Aorta (tissue), 5 donors: ENCODE data around the gene CRIM1. TPM values are rescaled to one million over a fixed set of nuclear protein-coding genes. Genes with fewer than 3 reads are reported as not detected.
A peak's percentile ranks its signal among the peaks of the same experiment; 100 is the strongest.

Experiments used
- ATAC-seq: fragments of 200-7000 bp; cut with Tn5 transposase; one replicate; pipeline ENCODE4 v1.9.1; 2022; ENCODE audit warnings: moderate library complexity; ENCODE audit not compliant: low FRiP score
- DNase-seq, 2 donors: peaks; one replicate each; pipeline ENCODE4 v3.0.0-alpha.2; 2020
- H3K27ac ChIP-seq, 2 donors: one replicate each; pipeline ENCODE4 v1.5.1; 2013; ENCODE audit warnings: low read length in 2 of 2, mild to moderate bottlenecking in 2 of 2, moderate library complexity in 2 of 2, control low read depth in 1 of 2, inconsistent platforms in 1 of 2, low read depth in 1 of 2
- H3K27me3 ChIP-seq, 2 donors: one replicate each; pipeline ENCODE4 v1.6.1; 2013; ENCODE audit warnings: control low read depth in 1 of 2, low read length in 1 of 2, mild to moderate bottlenecking in 1 of 2, moderate library complexity in 1 of 2; ENCODE audit not compliant: insufficient read depth in 2 of 2, control insufficient read depth in 1 of 2
- H3K36me3 ChIP-seq, 2 donors: one replicate each; pipeline ENCODE4 v1.6.1; 2013; ENCODE audit warnings: control low read depth in 1 of 2, low read length in 1 of 2, mild to moderate bottlenecking in 1 of 2; ENCODE audit not compliant: insufficient read depth in 2 of 2, control insufficient read depth in 1 of 2
- H3K4me1 ChIP-seq, 2 donors: one replicate each; pipeline ENCODE4 v1.6.1; 2013; ENCODE audit warnings: low read length in 2 of 2, control low read depth in 1 of 2, mild to moderate bottlenecking in 1 of 2, moderate library complexity in 1 of 2; ENCODE audit not compliant: insufficient read depth in 2 of 2, control insufficient read depth in 1 of 2
- H3K4me3 ChIP-seq, 2 donors: one replicate each; pipeline ENCODE4 v1.5.1; 2013; ENCODE audit warnings: low read length in 2 of 2, control low read depth in 1 of 2, mild to moderate bottlenecking in 1 of 2
- H3K9me3 ChIP-seq: one replicate; pipeline ENCODE4 v1.6.1; 2013; ENCODE audit warnings: mild to moderate bottlenecking, low read length; ENCODE audit not compliant: control insufficient read depth
- WGBS, 2 donors: extraction: QIAGEN DNeasy Blood & Tissue Kit; methylation state at CpG; one replicate each; pipeline ENCODE4 v1.1.7; 2013; 5-methylcytosine and 5-hydroxymethylcytosine counted together
- intact Hi-C, 2 donors: fragments of 100-400 bp; cut with DNase I; formaldehyde crosslinking; loops; one replicate each; pipeline versions ENCODE4 v1.14.2 to v1.15.0; 2022
- polyA plus RNA-seq, 2 donors: library from polyadenylated mRNA; stranded (reverse); fragments of 200-250 nt; gene quantifications; one replicate each; pipeline ENCODE4 v1.2.3, GENCODE V29; 2013
- total RNA-seq, 2 donors: library from RNA; stranded (reverse); fragmentation: NEBNext Ultra II Directional; extraction: Animal tissue kit (Norgen Biotek cat#: 25700); gene quantifications; one replicate each; pipeline ENCODE4 v1.2.1, GENCODE V29; 2021
- donor health status: healthy with polysubstance abuse.
- donor health status: Bipolar disorder and iron deficiency.
- donor health status: DM: no; HTN: no; CAD: no.
- donor health status: DM: no; HTN: no; CAD: no.
- donor health status: DM: yes; HTN: yes; CAD: no.

Gene CRIM1
- total and polyA plus RNA-seq, 4 donors, result 47.3 to 727 (median 147) TPM

DNA sequence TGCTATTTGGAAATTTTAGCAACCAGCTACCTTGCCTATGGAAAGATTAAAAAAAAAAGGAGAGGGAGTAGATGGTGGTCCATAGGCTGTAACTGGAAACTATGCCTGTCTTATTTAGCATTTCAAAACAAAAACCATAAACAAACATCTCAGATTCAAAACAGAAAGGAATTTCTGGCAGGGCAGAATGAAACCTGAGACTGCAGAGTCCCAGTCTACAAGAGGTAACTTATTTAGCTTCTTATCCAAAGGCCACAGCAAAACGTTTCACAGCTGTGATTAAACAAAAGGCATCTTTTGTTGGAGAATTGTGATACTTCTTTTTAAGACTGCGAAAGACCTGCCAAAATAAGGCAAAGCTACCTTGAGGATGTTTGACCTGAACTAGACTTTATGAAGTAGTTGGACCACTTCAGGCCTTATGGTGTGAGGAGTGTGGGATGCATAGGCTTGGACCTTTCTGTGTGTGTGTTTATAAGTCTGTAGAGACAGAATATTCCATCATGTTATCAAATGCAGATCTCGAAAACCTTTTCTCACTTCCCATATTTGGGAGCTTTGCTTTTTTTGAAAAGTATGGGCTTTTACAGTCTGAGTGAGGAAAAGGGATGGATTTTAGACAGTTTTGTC lies 11.0 kb downstream of the CRIM1 start:
- peaks cover 18 to 29% of the 10 kb centered on the region in 2 donors for H3K4me1 ChIP-seq
- ATAC-seq (no peak), DNase-seq (no peak)
- no peaks in the 10 kb centered on the region for H3K27me3 ChIP-seq
- intact Hi-C loops, result loop anchor here in 1 of 2 donors (5.0 kb wide), 1 partner anchor 36 kb away; no protein-coding TSS in a partner anchor
- no peaks in the 10 kb centered on the region for H3K9me3 ChIP-seq
- no peaks in the 10 kb centered on the region for H3K36me3 ChIP-seq
- H3K27ac ChIP-seq, result peak overlapping the region in 1 of 2 donors; percentile 57
- WGBS, 2 donors, result 24 to 32% methylated on average over 3 of the region's 3 CpGs
- H3K4me3 ChIP-seq, result no peak overlapping the region

DNA sequence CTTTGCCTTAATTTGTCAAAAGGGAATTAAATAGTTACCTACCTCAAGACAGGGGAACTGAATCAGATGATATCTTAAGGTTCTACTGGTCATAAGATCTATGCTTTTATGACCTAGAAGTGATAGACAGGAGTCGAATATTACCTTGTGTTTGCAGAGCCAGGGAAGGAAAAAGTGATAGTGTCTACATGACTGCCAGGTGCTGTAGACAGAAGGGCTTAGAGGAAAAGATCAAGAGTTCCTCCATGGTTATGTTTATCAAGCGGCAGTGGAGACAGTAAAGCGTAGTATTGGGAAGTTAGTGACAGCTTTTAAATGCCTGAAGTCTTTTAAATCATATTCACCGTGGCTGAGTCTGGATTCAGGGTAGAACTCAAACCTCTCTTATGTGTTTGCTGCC lies 11.9 kb downstream of the CRIM1 start:
- Histone ChIP-seq H3K36me3 (no peaks in the 10 kb centered on the region), H3K27me3 (no peaks in the 10 kb centered on the region), H3K9me3 (no peaks in the 10 kb centered on the region), H3K27ac (peak overlapping the region; percentile 57 to 71), H3K4me3 (no peak overlapping the region), H3K4me1 (peaks cover 16 to 31% of the 10 kb centered on the region in 2 donors)
- DNase-seq (no peak), ATAC-seq (no peak)
- 45 to 46% methylated on average over 4 of the region's 4 CpGs for WGBS, 2 donors
- intact Hi-C loops, result loop anchor here in 1 of 2 donors (5.0 kb wide), 1 partner anchor 35 kb away; no protein-coding TSS in a partner anchor

DNA sequence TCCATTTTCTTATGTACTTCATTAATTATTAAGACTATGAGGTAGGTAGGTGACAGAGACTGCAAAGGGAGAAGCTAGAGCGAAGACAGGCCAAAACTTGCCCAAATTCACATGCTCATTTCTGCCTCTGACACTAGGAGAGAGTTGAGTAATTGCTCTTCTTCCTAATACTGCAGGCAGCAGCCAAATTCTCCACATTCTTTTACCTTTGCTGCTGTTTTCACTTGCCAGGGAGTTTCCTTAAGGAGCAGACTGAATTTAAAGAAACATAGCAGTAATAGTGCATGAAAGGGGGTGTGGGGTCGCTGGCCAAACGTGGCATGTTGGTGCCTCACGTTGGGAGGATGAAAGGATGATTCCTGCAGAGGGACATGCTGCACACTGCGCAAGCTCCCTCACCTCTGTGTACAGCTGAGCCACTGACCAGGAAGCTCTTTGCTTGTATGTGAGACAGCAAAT lies 12.3 kb downstream of the CRIM1 start:
- DNase-seq, result no peak
- Histone ChIP-seq H3K36me3 (no peaks in the 10 kb centered on the region), H3K27ac (peak overlapping the region in 1 of 2 donors; percentile 20), H3K4me1 (peaks cover 15 to 34% of the 10 kb centered on the region in 2 donors), H3K27me3 (no peaks in the 10 kb centered on the region), H3K4me3 (no peak overlapping the region), H3K9me3 (no peaks in the 10 kb centered on the region)
- intact Hi-C loops, result loop anchor here in 1 of 2 donors (5.0 kb wide), 1 partner anchor 34 kb away; no protein-coding TSS in a partner anchor
- ATAC-seq, result no peak
- WGBS, 2 donors, result 31 to 35% methylated on average over 5 of the region's 5 CpGs

DNA sequence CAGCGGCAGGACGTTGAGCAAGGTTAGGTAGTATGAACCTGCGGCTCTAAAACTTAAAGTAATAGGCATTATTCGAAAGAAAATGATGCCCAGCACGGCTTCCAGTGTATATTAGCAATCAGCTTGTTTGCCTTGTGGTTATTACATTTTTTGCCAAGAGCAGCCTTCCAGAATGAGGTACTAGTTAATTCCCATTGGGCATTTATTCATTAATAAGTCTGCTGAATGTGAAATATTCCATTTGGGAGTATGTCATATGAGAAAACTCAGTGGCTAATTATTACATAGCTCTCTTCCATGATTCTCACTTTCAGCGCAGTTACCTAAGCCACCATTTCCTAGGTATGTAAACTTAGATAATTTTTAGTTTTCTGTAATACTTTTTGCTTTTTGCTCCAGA lies 12.9 kb downstream of the CRIM1 start:
- H3K27ac ChIP-seq, result peak overlapping the region in 1 of 2 donors; percentile 24
- WGBS, 2 donors, result 40 to 41% methylated on average over 6 of the region's 6 CpGs
- no peaks in the 10 kb centered on the region for H3K27me3 ChIP-seq
- peaks cover 15 to 34% of the 10 kb centered on the region in 2 donors for H3K4me1 ChIP-seq
- intact Hi-C loops, result loop anchor here in 1 of 2 donors (5.0 kb wide), 1 partner anchor 34 kb away; no protein-coding TSS in a partner anchor
- H3K9me3 ChIP-seq, result no peaks in the 10 kb centered on the region
- H3K4me3 ChIP-seq, result no peak overlapping the region
- H3K36me3 ChIP-seq, result no peaks in the 10 kb centered on the region
- no peak for ATAC-seq
- DNase-seq, result no peak

DNA sequence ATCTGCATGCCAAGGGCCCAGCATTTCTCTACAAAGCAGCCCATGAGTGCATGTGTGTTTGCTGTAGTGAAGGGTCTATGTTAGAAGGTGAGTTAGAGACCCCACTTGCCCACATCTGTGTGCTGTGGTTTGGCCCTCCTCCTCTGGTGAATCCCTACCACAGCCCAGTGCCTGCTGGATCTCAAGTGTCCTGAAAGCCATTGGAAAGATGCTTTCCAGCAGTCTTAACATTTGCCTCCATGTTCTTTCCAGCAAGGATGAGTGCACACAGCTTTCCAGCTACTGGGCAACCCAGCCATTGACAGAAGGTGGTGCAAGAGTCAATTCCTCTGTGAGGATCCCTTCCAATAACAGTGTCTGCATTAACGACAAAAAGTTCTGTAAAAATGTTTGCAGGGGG lies 13.6 kb downstream of the CRIM1 start:
- H3K4me1 ChIP-seq, result peaks cover 14 to 36% of the 10 kb centered on the region in 2 donors
- H3K9me3 ChIP-seq, result no peaks in the 10 kb centered on the region
- H3K27ac ChIP-seq, result peak overlapping the region in 1 of 2 donors; percentile 26
- H3K4me3 ChIP-seq, result no peak overlapping the region
- no peaks in the 10 kb centered on the region for H3K27me3 ChIP-seq
- no peaks in the 10 kb centered on the region for H3K36me3 ChIP-seq
- DNase-seq (no peak), ATAC-seq (no peak)
- intact Hi-C loops, result loop anchor here in 1 of 2 donors (5.0 kb wide), 1 partner anchor 33 kb away; no protein-coding TSS in a partner anchor
- 21 to 36% methylated on average over 1 of the region's 1 CpG for WGBS, 2 donors

DNA sequence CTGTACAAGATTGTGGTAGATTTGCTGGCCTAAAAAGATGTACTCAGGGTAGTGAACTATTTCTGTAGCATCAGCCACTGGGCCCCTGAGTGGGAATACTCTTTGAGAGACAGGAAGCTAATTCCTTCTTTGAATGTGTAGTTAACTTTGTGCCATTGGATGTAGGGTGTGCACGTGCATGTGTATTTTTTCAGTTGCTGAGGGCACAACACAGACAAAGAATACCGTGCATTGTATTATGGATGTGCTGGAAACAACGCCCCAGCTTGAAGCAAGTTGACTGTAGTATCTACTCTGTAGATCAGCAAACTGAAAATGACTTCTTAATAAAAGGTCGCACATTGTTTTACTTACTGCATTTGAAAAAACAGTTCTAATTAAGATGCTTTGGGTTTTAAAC lies 14.1 kb downstream of the CRIM1 start:
- ATAC-seq (no peak), DNase-seq (no peak)
- Histone ChIP-seq H3K27ac (no peak overlapping the region), H3K27me3 (no peaks in the 10 kb centered on the region), H3K4me1 (peaks cover 14 to 33% of the 10 kb centered on the region in 2 donors), H3K9me3 (no peaks in the 10 kb centered on the region), H3K36me3 (no peaks in the 10 kb centered on the region), H3K4me3 (no peak overlapping the region)
- 22 to 34% methylated on average over 4 of the region's 4 CpGs for WGBS, 2 donors
- intact Hi-C loops, result loop anchor here in 1 of 2 donors (5.0 kb wide), 1 partner anchor 33 kb away; no protein-coding TSS in a partner anchor

DNA sequence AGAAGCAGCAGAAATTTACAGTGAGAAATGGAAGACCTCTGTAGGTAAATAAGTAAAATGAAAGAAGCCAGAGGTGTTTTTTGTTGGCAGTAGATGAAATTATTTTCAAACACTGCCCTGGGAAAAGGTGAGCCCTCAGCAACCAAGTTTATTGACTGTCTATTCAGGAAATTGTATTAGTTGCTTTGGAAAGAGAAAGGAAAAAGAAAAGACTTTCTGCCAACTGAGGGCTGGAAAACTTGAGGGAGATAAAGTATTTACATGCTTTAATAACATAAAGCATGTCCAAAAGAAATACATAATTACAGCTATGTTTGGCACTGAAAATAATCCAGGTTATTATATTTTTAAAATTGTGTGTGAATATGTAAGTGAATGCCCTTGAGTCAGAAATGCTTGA lies 14.7 kb downstream of the CRIM1 start:
- Histone ChIP-seq H3K4me1 (peaks cover 13 to 33% of the 10 kb centered on the region in 2 donors), H3K27ac (no peak overlapping the region), H3K9me3 (no peaks in the 10 kb centered on the region), H3K36me3 (no peaks in the 10 kb centered on the region), H3K27me3 (no peaks in the 10 kb centered on the region), H3K4me3 (no peak overlapping the region)
- DNase-seq (no peak), ATAC-seq (no peak)
- intact Hi-C loops, result no loop called here

DNA sequence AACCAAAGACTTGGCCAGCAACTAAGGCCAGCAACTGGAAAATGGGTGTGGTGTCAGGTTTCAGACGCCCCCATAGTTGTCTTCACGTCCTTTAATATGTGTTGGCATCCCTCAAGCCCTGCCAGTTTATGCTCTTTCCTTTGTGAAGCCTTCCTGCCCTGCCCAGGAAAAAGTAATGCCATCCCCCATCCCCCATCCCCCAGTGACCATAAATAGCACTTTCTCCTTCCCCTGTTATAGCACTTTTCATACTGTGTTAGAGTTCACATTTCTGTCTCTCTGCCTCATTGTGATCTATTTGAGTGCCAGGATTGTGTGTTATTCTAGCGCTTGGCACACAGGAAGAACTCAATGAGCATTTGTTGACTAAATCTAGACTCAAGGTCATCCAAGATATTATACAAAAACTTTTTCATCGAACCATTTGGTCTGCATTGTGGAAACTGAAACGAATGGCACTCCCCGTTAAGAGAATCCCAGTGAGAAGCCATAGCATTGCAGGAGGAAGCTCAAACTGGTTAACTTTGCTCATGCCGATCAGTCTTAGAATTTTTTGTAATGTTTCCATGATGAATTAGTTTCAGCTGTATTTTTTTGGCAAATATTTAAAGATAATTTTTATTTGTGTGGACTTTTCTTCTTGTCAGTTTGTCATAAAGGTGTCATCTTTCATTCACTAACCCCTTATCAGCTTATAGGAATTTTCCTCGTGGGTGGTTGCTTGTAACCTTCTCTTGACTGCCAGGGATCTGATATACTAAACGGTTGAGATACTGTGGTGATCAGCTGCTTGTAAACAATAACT lies 15.7 kb downstream of the CRIM1 start:
- H3K27ac ChIP-seq, result peak overlapping the region; percentile 76 to 82
- H3K27me3 ChIP-seq, result no peaks in the 10 kb centered on the region
- H3K36me3 ChIP-seq, result no peaks in the 10 kb centered on the region
- no peak for DNase-seq
- H3K4me3 ChIP-seq, result no peak overlapping the region
- WGBS, 2 donors, result 3 to 6% methylated on average over 9 of the region's 9 CpGs
- intact Hi-C loops, result no loop called here
- ATAC-seq, result peak; percentile 26
- H3K4me1 ChIP-seq, result peaks cover 13 to 33% of the 10 kb centered on the region in 2 donors
- H3K9me3 ChIP-seq, result no peaks in the 10 kb centered on the region
